Fibroblast of lung (primary cell): Measurements from ENCODE around the gene CERS6. TPM values are rescaled to one million over a fixed set of nuclear protein-coding genes. Genes with fewer than 3 reads are reported as not detected.
A peak's percentile ranks its signal among the peaks of the same experiment; 100 is the strongest.

Source experiments
- DNase-seq, 2 donors: peaks; one replicate each; pipeline versions ENCODE4 v3.0.0 to v3.0.0-alpha.2; 2010; ENCODE audit warnings: low read depth in 2 of 2
- H2AFZ ChIP-seq: 2 replicates; pipeline ENCODE4 v1.5.1; 2012; ENCODE audit warnings: low read length, control low read depth, inconsistent platforms
- H3K27ac ChIP-seq: 2 replicates; pipeline ENCODE4 v1.5.1; 2011; ENCODE audit warnings: low read length, control low read depth; ENCODE audit not compliant: insufficient read depth
- H3K27me3 ChIP-seq: 2 replicates; pipeline ENCODE4 v1.5.1; 2011; ENCODE audit warnings: mild to moderate bottlenecking, low read length; ENCODE audit not compliant: control insufficient read depth, insufficient read depth
- H3K36me3 ChIP-seq: 2 replicates; pipeline ENCODE4 v1.5.1; 2011; ENCODE audit warnings: low read length; ENCODE audit not compliant: control insufficient read depth, insufficient read depth
- H3K4me1 ChIP-seq: 2 replicates; pipeline ENCODE4 v1.5.1; 2011; ENCODE audit warnings: low read length; ENCODE audit not compliant: control insufficient read depth, insufficient read depth; ENCODE audit errors: extremely low read depth
- H3K4me2 ChIP-seq: 2 replicates; pipeline ENCODE4 v1.5.1; 2011; ENCODE audit warnings: low read length, control low read depth; ENCODE audit not compliant: insufficient read depth; ENCODE audit errors: extremely low read depth
- H3K4me3 ChIP-seq, 4 experiments: fragments of 200-600 bp in 1 of 4; sonication (generic) in 1 of 4; replicated peaks in 1 of 4; 2 replicates each; pipeline ENCODE4 v1.5.1; 2011 to 2016; ENCODE audit warnings: low read length in 4 of 4, low read depth in 3 of 4, mild to moderate bottlenecking in 3 of 4, control low read depth in 2 of 4, inconsistent platforms in 1 of 4, mixed read lengths in 1 of 4; ENCODE audit not compliant: insufficient read depth in 1 of 4; ENCODE audit errors: control extremely low read depth in 1 of 4
- H3K79me2 ChIP-seq: 2 replicates; pipeline ENCODE4 v1.5.1; 2012; ENCODE audit warnings: mild to moderate bottlenecking, low read length, inconsistent platforms; ENCODE audit not compliant: control insufficient read depth, insufficient read depth
- H3K9ac ChIP-seq: 2 replicates; pipeline ENCODE4 v1.5.1; 2011; ENCODE audit warnings: mild to moderate bottlenecking, low read length, control low read depth; ENCODE audit not compliant: insufficient read depth
- H3K9me3 ChIP-seq: 2 replicates; pipeline ENCODE4 v1.5.1; 2012; ENCODE audit warnings: low read depth, low read length; ENCODE audit not compliant: control insufficient read depth, insufficient read depth
- H4K20me1 ChIP-seq: 2 replicates; pipeline ENCODE4 v1.5.1; 2011; ENCODE audit warnings: low read length; ENCODE audit not compliant: control insufficient read depth, insufficient read depth; ENCODE audit errors: extremely low read depth
- EZH2 ChIP-seq: IDR thresholded peaks from 2 replicates; pipeline ENCODE4 v1.5.1; 2012; ENCODE audit warnings: low read length, control low read depth, mild to moderate bottlenecking; ENCODE audit errors: missing control alignments
- polyA plus RNA-seq, 2 donors: library from polyadenylated mRNA; depleted of rRNA in 1 of 2; stranded (reverse) in 1 of 2; unstranded in 1 of 2; fragments of >200 nt; gene quantifications; 2 replicates each; pipeline ENCODE4 v1.2.1, GENCODE V29; 2011 to 2012; ENCODE audit warnings: missing spikeins in 1 of 2
- total RNA-seq: library from RNA; depleted of rRNA; stranded (reverse); fragments of >200 nt; gene quantifications from 2 replicates; pipeline ENCODE4 v1.2.1, GENCODE V29; 2014
- TF ChIP-seq, protein P1 (sequence below), 2 donors: IDR thresholded peaks in 1 of 2; conservative IDR thresholded peaks in 1 of 2; 1 replicate in 1 of 2; 2 replicates in 1 of 2; pipeline ENCODE4 v1.5.1; 2011 to 2012; ENCODE audit warnings: low read length in 2 of 2, control low read depth in 1 of 2, inconsistent platforms in 1 of 2, low read depth in 1 of 2, mild to moderate bottlenecking in 1 of 2

CERS6 gene
- total and polyA plus RNA-seq, 2 donors (not counting 1 experiment from before 2014, with no cell fraction given) = 7.2 to 16.5 TPM

DNA sequence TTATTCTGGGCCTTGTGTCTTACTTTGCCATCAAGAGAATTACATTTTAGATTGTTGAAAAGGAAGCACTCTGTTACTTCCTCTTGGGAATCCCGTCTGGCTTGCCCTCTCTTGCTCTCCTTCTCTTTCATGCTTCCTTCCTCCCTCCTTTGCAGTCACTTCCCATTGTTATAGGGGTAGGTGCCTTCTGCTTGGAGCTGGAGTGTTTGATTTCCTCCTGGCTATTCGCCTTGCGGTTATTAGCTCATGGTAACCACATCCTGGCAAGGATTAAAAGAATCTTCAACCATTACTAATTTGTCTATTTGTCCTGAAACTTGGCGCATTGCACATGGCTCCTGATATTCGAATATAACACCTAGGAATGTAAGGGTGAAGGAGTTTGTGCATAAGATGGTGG lies 115.0 kb downstream of the CERS6 start:
- H2AFZ ChIP-seq = no peak overlapping the region
- H3K36me3 ChIP-seq = no peaks in the 10 kb centered on the region
- no peaks in the 10 kb centered on the region for H3K27me3 ChIP-seq
- H3K4me1 ChIP-seq = peaks cover 2% of the 10 kb centered on the region
- no peaks in the 10 kb centered on the region for H3K9me3 ChIP-seq
- H3K4me2 ChIP-seq = no peak overlapping the region
- peak; percentile 31 to 64 for DNase-seq
- H3K27ac ChIP-seq = no peak overlapping the region
- TF ChIP-seq EZH2 = no peak
- TF ChIP-seq, protein P1, sequence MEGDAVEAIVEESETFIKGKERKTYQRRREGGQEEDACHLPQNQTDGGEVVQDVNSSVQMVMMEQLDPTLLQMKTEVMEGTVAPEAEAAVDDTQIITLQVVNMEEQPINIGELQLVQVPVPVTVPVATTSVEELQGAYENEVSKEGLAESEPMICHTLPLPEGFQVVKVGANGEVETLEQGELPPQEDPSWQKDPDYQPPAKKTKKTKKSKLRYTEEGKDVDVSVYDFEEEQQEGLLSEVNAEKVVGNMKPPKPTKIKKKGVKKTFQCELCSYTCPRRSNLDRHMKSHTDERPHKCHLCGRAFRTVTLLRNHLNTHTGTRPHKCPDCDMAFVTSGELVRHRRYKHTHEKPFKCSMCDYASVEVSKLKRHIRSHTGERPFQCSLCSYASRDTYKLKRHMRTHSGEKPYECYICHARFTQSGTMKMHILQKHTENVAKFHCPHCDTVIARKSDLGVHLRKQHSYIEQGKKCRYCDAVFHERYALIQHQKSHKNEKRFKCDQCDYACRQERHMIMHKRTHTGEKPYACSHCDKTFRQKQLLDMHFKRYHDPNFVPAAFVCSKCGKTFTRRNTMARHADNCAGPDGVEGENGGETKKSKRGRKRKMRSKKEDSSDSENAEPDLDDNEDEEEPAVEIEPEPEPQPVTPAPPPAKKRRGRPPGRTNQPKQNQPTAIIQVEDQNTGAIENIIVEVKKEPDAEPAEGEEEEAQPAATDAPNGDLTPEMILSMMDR (conservative IDR thresholded peaks at IDR 0.05 in 1 of 2, IDR thresholded peaks at IDR 0.05 in 1 of 2; ENCODE audit: low read depth in 1 of 2, low read length in 2 of 2) = no peak
- no peak overlapping the region for H3K4me3 ChIP-seq
- H3K9ac ChIP-seq = no peak overlapping the region
- H4K20me1 ChIP-seq = no peaks in the 10 kb centered on the region
- H3K79me2 ChIP-seq = no peaks in the 10 kb centered on the region

DNA sequence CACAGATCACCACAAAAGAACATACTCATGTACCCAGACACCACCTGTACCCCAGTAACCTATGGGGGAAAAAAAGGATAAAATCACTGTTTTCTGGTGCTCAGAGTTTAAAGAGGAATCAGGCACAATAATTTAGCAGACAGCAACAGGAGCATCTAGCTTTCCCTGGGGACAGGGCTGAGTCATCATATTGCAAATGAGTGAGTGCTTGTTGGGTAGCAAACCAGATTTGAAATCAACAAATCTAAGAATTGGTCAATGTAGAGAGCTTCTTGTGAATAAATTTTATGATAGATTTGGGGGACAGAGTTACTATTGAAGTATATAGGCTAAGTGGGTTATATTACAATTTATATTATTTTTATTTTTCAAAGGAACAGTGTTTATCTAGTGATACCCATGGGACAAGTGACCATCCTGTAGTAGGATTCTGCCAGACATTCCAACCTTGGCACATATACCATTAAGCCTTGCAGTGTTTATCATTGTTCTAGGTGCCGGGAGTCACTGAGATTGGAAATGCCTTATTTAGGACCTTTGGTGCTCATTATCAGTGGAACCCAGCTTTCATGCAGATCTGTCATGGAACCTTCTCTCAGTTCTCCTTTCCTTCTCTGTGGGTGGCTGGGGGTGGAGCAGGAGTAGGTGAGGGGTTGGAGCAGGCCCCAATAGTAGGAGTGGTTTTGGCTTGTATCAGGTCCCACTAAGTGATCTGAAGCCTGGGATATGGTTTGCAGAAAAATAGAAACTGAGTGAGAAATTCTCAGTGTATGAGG lies 117.2 kb downstream of the CERS6 start:
- H3K36me3 ChIP-seq = no peaks in the 10 kb centered on the region
- H3K9me3 ChIP-seq = no peaks in the 10 kb centered on the region
- no peak overlapping the region for H3K4me3 ChIP-seq
- no peak overlapping the region for H2AFZ ChIP-seq
- no peaks in the 10 kb centered on the region for H4K20me1 ChIP-seq
- no peak for TF ChIP-seq EZH2
- TF ChIP-seq, protein P1 (conservative IDR thresholded peaks at IDR 0.05 in 1 of 2, IDR thresholded peaks at IDR 0.05 in 1 of 2; ENCODE audit: low read depth in 1 of 2, low read length in 2 of 2) = no peak
- H3K27ac ChIP-seq = no peak overlapping the region
- H3K9ac ChIP-seq = no peak overlapping the region
- no peaks in the 10 kb centered on the region for H3K79me2 ChIP-seq
- peaks cover 2% of the 10 kb centered on the region for H3K4me1 ChIP-seq
- DNase-seq = peak in 1 of 2 donors; percentile 61
- no peaks in the 10 kb centered on the region for H3K27me3 ChIP-seq
- no peak overlapping the region for H3K4me2 ChIP-seq

DNA sequence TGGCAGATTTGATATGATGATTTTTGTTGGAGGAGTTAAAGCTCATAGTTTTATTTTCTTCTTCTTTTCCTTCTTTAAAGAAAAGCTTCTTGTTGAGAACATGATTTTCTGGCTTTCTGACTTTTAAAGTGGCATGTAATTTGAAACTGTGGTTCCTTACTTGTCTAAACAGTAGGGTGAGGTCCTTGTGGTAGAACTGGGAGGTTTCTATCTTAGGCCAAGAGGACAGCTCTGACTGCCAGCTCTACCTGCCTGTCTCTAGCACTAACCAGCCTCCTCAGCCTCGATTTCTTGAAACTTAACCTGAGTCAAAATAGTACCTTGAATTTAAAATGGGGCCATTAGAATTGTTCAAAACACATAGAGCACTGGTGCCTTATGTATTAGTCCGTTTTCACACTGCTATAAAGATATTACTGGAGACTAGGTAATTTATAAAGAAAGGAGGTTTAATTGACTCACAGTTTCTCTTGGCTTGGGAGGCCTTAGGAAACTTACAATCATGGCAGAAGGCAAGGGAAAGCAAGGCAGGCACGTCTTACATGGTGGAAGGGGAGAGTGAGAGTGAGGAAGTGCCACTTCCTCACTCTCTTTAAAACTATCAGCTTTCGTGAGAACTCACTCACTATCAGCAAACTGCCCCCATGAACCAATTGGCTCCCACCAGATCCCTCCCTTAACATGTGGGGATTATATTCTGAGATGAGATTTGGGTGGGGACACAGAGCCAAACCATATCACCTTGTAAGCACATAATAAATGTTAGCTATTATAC lies 119.0 kb downstream of the CERS6 start:
- no peaks in the 10 kb centered on the region for H3K36me3 ChIP-seq
- no peak overlapping the region for H3K4me2 ChIP-seq
- H4K20me1 ChIP-seq = no peaks in the 10 kb centered on the region
- no peak for TF ChIP-seq EZH2
- TF ChIP-seq, protein P1 (conservative IDR thresholded peaks at IDR 0.05 in 1 of 2, IDR thresholded peaks at IDR 0.05 in 1 of 2; ENCODE audit: low read depth in 1 of 2, low read length in 2 of 2) = no peak
- no peak overlapping the region for H2AFZ ChIP-seq
- DNase-seq = peak; percentile 33 to 52
- no peak overlapping the region for H3K9ac ChIP-seq
- H3K79me2 ChIP-seq = no peaks in the 10 kb centered on the region
- no peaks in the 10 kb centered on the region for H3K27me3 ChIP-seq
- H3K4me1 ChIP-seq = peaks cover 2% of the 10 kb centered on the region
- no peaks in the 10 kb centered on the region for H3K9me3 ChIP-seq
- H3K4me3 ChIP-seq = no peak overlapping the region
- no peak overlapping the region for H3K27ac ChIP-seq
